ENCODE data around the gene TADA3.

DNA sequence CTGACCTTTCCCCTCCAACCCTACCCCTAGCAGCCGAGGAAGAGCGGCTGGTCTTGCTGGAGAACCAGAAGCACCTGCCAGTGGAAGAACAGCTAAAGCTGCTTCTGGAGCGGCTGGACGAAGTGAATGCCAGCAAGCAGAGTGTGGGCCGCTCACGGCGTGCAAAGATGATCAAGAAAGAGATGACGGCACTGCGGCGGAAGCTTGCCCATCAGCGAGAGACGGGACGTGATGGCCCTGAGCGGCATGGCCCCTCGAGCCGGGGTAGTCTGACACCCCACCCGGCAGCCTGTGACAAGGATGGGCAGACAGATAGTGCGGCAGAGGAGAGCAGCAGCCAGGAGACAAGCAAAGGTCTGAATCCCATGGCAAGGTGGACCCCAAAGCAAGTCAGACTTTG is 48.7 kb downstream of the TADA3 start:
- TF ChIP-seq, protein P1, sequence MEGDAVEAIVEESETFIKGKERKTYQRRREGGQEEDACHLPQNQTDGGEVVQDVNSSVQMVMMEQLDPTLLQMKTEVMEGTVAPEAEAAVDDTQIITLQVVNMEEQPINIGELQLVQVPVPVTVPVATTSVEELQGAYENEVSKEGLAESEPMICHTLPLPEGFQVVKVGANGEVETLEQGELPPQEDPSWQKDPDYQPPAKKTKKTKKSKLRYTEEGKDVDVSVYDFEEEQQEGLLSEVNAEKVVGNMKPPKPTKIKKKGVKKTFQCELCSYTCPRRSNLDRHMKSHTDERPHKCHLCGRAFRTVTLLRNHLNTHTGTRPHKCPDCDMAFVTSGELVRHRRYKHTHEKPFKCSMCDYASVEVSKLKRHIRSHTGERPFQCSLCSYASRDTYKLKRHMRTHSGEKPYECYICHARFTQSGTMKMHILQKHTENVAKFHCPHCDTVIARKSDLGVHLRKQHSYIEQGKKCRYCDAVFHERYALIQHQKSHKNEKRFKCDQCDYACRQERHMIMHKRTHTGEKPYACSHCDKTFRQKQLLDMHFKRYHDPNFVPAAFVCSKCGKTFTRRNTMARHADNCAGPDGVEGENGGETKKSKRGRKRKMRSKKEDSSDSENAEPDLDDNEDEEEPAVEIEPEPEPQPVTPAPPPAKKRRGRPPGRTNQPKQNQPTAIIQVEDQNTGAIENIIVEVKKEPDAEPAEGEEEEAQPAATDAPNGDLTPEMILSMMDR (IDR thresholded peaks at IDR 0.05; ENCODE audit: insufficient read depth, low read depth, low read length), result no peak
- no peak for TF ChIP-seq EZH2 (IDR thresholded peaks at IDR 0.05; ENCODE audit: insufficient read depth, low read length)
